Small intestine (tissue), 7 donors: ENCODE results near the gene FAM193B. TPM values are rescaled to one million over a fixed set of nuclear protein-coding genes. Genes with fewer than 3 reads are reported as not detected.

ENCODE experiments used
- DNase-seq, 2 donors: peaks; one replicate each; pipeline versions ENCODE4 v3.0.0 to v3.0.0-alpha.2; 2013
- FAIRE-seq: peaks from 2 replicates; lab custom pipeline; 2012; peaks lifted over from hg19 to GRCh38; lab: Jason Lieb, UNC
- H3K27ac ChIP-seq, 3 donors: one replicate each; pipeline ENCODE4 v1.5.1; 2013; ENCODE audit warnings: low read length in 2 of 3, mild to moderate bottlenecking in 2 of 3, control low read depth in 1 of 3, inconsistent platforms in 1 of 3, low read depth in 1 of 3, moderate library complexity in 1 of 3
- H3K27me3 ChIP-seq, 3 donors: one replicate each; pipeline ENCODE4 v1.6.1; 2013; ENCODE audit warnings: low read length in 3 of 3, inconsistent platforms in 1 of 3; ENCODE audit not compliant: control insufficient read depth in 3 of 3, insufficient read depth in 3 of 3
- H3K36me3 ChIP-seq, 3 donors: one replicate each; pipeline ENCODE4 v1.6.1; 2013; ENCODE audit warnings: low read length in 3 of 3, inconsistent platforms in 1 of 3, low read depth in 1 of 3, mild to moderate bottlenecking in 1 of 3, moderate library complexity in 1 of 3; ENCODE audit not compliant: control insufficient read depth in 3 of 3, insufficient read depth in 2 of 3
- H3K4me1 ChIP-seq, 3 donors: one replicate each; pipeline ENCODE4 v1.6.1; 2013; ENCODE audit warnings: low read length in 2 of 3, inconsistent platforms in 1 of 3, low read depth in 1 of 3, mild to moderate bottlenecking in 1 of 3, moderate library complexity in 1 of 3; ENCODE audit not compliant: control insufficient read depth in 3 of 3, insufficient read depth in 2 of 3
- H3K4me3 ChIP-seq, 3 donors: one replicate each; pipeline ENCODE4 v1.5.1; 2013; ENCODE audit warnings: low read length in 3 of 3, control low read depth in 1 of 3, inconsistent platforms in 1 of 3, low read depth in 1 of 3, mild to moderate bottlenecking in 1 of 3, moderate library complexity in 1 of 3
- H3K9me3 ChIP-seq, 2 donors: one replicate each; pipeline ENCODE4 v1.6.1; 2013; ENCODE audit warnings: low read depth in 1 of 2, low read length in 1 of 2; ENCODE audit not compliant: control insufficient read depth in 2 of 2, insufficient read depth in 1 of 2
- WGBS, 3 donors: extraction: QIAGEN DNeasy Blood & Tissue Kit; methylation state at CpG; one replicate each; pipeline ENCODE4 v1.1.7; 2013; 5-methylcytosine and 5-hydroxymethylcytosine counted together
- polyA plus RNA-seq, 4 donors: library from polyadenylated mRNA; stranded (reverse) in 3 of 4; unstranded in 1 of 4; fragments of 200-250 nt in 3 of 4; fragments of 120-200 nt in 1 of 4; gene quantifications; one replicate each; pipeline versions ENCODE4 v1.2.1 to v1.2.3, GENCODE V29; 2013
- donor health status: healthy with polysubstance abuse.
- donor health status: control.
- donor health status: control.
- donor health status: Bipolar disorder and iron deficiency.
- donor health status: healthy.

Gene FAM193B
- polyA plus RNA-seq, 4 donors, result 68.7 to 336 (median 155) TPM

GRCh38 chr5:177552839-177553455, 1.4 kb downstream of the FAM193B start:
- WGBS, 3 donors, result 40 to 44% (median 42%) methylated on average over 16 of the region's 16 CpGs
- H3K27me3 ChIP-seq, result no peaks in the 10 kb centered on the region
- H3K9me3 ChIP-seq, result no peaks in the 10 kb centered on the region
- FAIRE-seq (no peak), DNase-seq (peak; percentile 20 to 24)
- H3K27ac ChIP-seq, result no peak overlapping the region
- peaks cover 0 to 13% (median 11%) of the 10 kb centered on the region in 3 donors for H3K4me1 ChIP-seq
- peak overlapping the region; percentile 78 to 96 (median 84) for H3K4me3 ChIP-seq
- peaks cover 0 to 12% (median 0%) of the 10 kb centered on the region in 3 donors for H3K36me3 ChIP-seq

- Histone ChIP-seq H3K4me3 (no peak overlapping the region), H3K4me1 (peaks cover 0 to 13% (median 3%) of the 10 kb centered on the region in 3 donors), H3K9me3 (no peaks in the 10 kb centered on the region), H3K27ac (no peak overlapping the region), H3K27me3 (no peaks in the 10 kb centered on the region), H3K36me3 (peaks cover 0 to 16% (median 0%) of the 10 kb centered on the region in 3 donors)
- 71 to 84% (median 72%) methylated on average over 1 of the region's 1 CpG for WGBS, 3 donors
- DNase-seq (no peak), FAIRE-seq (no peak)
Observed at GRCh38 chr5:177550122-177550521, 4.2 kb downstream of the FAM193B start.

- Histone ChIP-seq H3K9me3 (no peaks in the 10 kb centered on the region), H3K4me3 (no peak overlapping the region), H3K4me1 (peaks cover 0 to 10% (median 3%) of the 10 kb centered on the region in 3 donors), H3K27me3 (no peaks in the 10 kb centered on the region), H3K27ac (no peak overlapping the region), H3K36me3 (peaks cover 0 to 16% (median 0%) of the 10 kb centered on the region in 3 donors)
- no peak for DNase-seq
- 53 to 79% (median 72%) methylated on average over 1 of the region's 1 CpG for WGBS, 3 donors
- FAIRE-seq, result no peak
Observed at GRCh38 chr5:177548495-177548894, 5.9 kb downstream of the FAM193B start.

GRCh38 chr5:177547736-177548135, 6.6 kb downstream of the FAM193B start:
- Histone ChIP-seq H3K27me3 (no peaks in the 10 kb centered on the region), H3K27ac (no peak overlapping the region), H3K36me3 (peaks cover 0 to 14% (median 0%) of the 10 kb centered on the region in 3 donors), H3K4me3 (no peak overlapping the region), H3K9me3 (no peaks in the 10 kb centered on the region), H3K4me1 (peaks cover 0 to 5% (median under 1%) of the 10 kb centered on the region in 3 donors)
- FAIRE-seq (no peak), DNase-seq (no peak)
- 73 to 86% (median 75%) methylated on average over 3 of the region's 3 CpGs for WGBS, 3 donors

- no peaks in the 10 kb centered on the region for H3K9me3 ChIP-seq
- no peak for FAIRE-seq
- H3K4me3 ChIP-seq, result no peak overlapping the region
- H3K27ac ChIP-seq, result peak overlapping the region in 1 of 3 donors; percentile 83
- no peaks in the 10 kb centered on the region for H3K27me3 ChIP-seq
- no peak for DNase-seq
- 78 to 91% (median 78%) methylated on average over 1 of the region's 1 CpG for WGBS, 3 donors
- H3K36me3 ChIP-seq, result peaks cover 0 to 13% (median 2%) of the 10 kb centered on the region in 3 donors
- H3K4me1 ChIP-seq, result peaks cover 0 to 2% (median 0%) of the 10 kb centered on the region in 3 donors
Observed at GRCh38 chr5:177546258-177546741, 8.1 kb downstream of the FAM193B start.

- Histone ChIP-seq H3K27ac (peak overlapping the region in 1 of 3 donors; percentile 74), H3K4me3 (no peak overlapping the region), H3K9me3 (no peaks in the 10 kb centered on the region), H3K4me1 (peaks cover 0 to 2% (median 0%) of the 10 kb centered on the region in 3 donors), H3K27me3 (no peaks in the 10 kb centered on the region), H3K36me3 (peaks cover 0 to 12% (median 2%) of the 10 kb centered on the region in 3 donors)
- no peak for FAIRE-seq
- 76 to 81% (median 80%) methylated on average over 4 of the region's 4 CpGs for WGBS, 3 donors
- DNase-seq, result no peak
Observed at GRCh38 chr5:177545487-177546257, 8.7 kb downstream of the FAM193B start.

- H3K9me3 ChIP-seq, result no peaks in the 10 kb centered on the region
- 95 to 97% (median 96%) methylated on average over 4 of the region's 4 CpGs for WGBS, 3 donors
- peaks cover 0 to 2% (median 0%) of the 10 kb centered on the region in 3 donors for H3K4me1 ChIP-seq
- DNase-seq (no peak), FAIRE-seq (no peak)
- H3K27ac ChIP-seq, result no peak overlapping the region
- H3K36me3 ChIP-seq, result peaks cover 5 to 21% (median 6%) of the 10 kb centered on the region in 3 donors
- no peak overlapping the region for H3K4me3 ChIP-seq
- no peaks in the 10 kb centered on the region for H3K27me3 ChIP-seq
Observed at GRCh38 chr5:177542816-177543465, 11.4 kb downstream of the FAM193B start.

GRCh38 chr5:177540438-177540837, 13.9 kb downstream of the FAM193B start:
- no peak for DNase-seq
- WGBS, 3 donors, result 78 to 85% (median 84%) methylated on average over 3 of the region's 3 CpGs
- no peaks in the 10 kb centered on the region for H3K9me3 ChIP-seq
- no peaks in the 10 kb centered on the region for H3K27me3 ChIP-seq
- no peak overlapping the region for H3K4me3 ChIP-seq
- H3K36me3 ChIP-seq, result peaks cover 13 to 36% (median 17%) of the 10 kb centered on the region in 3 donors
- H3K27ac ChIP-seq, result no peak overlapping the region
- H3K4me1 ChIP-seq, result no peaks in the 10 kb centered on the region
- no peak for FAIRE-seq
